SK-N-SH (cell line): Measurements from ENCODE around the gene ALX3.

Experiments used
- CTCF ChIP-seq: fragments of 200-600 bp; sonication (generic); IDR thresholded peaks from 2 replicates; pipeline ENCODE4 v1.6.1; 2017; ENCODE audit warnings: antibody characterized with exemption, mild to moderate bottlenecking, moderate library complexity
- EP300 ChIP-seq, 2 experiments: IDR thresholded peaks; 2 replicates each; pipeline versions ENCODE4 v1.4.0 to v1.6.1; 2012; ENCODE audit warnings: borderline replicate concordance in 1 of 2, low read depth in 1 of 2, low read length in 1 of 2
- RCOR1 ChIP-seq: fragments of 150-350 bp; IDR thresholded peaks from 2 replicates; pipeline ENCODE4 v1.6.1; 2017; ENCODE audit warnings: antibody characterized with exemption, low read length
- TAF1 ChIP-seq: IDR thresholded peaks from 2 replicates; pipeline ENCODE4 v1.6.1; 2012; ENCODE audit warnings: low read depth, mild to moderate bottlenecking, low read length, moderate library complexity, borderline replicate concordance
- USF2 ChIP-seq: fragments of 150-350 bp; IDR thresholded peaks from 2 replicates; pipeline ENCODE4 v1.6.1; 2017; ENCODE audit warnings: antibody characterized with exemption, low read length, low read depth, borderline replicate concordance

DNA sequence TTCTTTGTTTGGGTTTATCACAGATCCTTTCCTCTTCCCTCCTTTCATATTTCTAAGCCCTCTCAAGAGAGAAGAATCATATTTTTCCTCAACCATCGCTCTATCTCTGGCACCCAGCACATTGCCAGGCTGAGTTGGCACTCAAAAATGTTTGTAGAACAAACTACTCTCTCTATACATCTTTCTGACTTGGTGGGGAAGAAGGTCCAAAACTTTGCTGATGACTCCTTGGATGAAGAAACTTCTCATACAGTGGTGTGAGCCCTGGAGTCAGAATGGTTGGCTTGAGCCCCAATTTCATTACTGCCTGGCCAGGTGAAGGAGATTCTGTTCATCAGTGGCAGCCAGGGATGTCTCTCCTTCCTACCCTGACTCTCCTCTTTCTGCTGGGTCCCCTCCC lies 11.9 kb downstream of the ALX3 start:
- TF ChIP-seq RCOR1 (no peak), EP300 (IDR thresholded peaks at IDR 0.05; ENCODE audit: borderline replicate concordance in 1 of 2, low read depth in 1 of 2, low read length in 1 of 2) (no peak), CTCF (no peak), USF2 (no peak), TAF1 (no peak)
